Common myeloid progenitor, CD34-positive (primary cell): ENCODE results near the gene REXO1.

Source experiments
- CTCF ChIA-PET: fragments of 350-600 bp; sonication (Branson Sonifier 250); formaldehyde crosslinking; loops from one replicate; lab custom pipeline; 2021; ENCODE audit warnings: antibody characterized with exemption; lab: Charles Lee
- POLR2A ChIA-PET: fragments of 350-600 bp; sonication (Branson Sonifier 250); formaldehyde crosslinking; loops from one replicate; lab custom pipeline; 2021; ENCODE audit warnings: antibody characterized with exemption; lab: Charles Lee
- DNase-seq, 3 donors: peaks; one replicate each; pipeline versions ENCODE4 v3.0.0 to v3.0.0-alpha.2; 2013
- H3K27ac ChIP-seq, 2 experiments: 1 replicate in 1 of 2; 2 replicates in 1 of 2; pipeline ENCODE4 v1.7.0; 2013; ENCODE audit warnings: inconsistent platforms in 2 of 2, low read length in 2 of 2, mild to moderate bottlenecking in 2 of 2, low read depth in 1 of 2, moderate library complexity in 1 of 2; ENCODE audit not compliant: severe bottlenecking in 2 of 2, insufficient read depth in 1 of 2, poor library complexity in 1 of 2
- H3K27me3 ChIP-seq, 5 experiments: replicated peaks in 2 of 5; 1 replicate in 3 of 5; 2 replicates in 2 of 5; pipeline versions ENCODE4 v1.6.1 to v1.7.0; 2013; ENCODE audit warnings: low read length in 4 of 5, mild to moderate bottlenecking in 2 of 5, moderate library complexity in 2 of 5, inconsistent platforms in 1 of 5; ENCODE audit not compliant: insufficient read depth in 5 of 5, control insufficient read depth in 4 of 5
- H3K36me3 ChIP-seq, 4 experiments: 1 replicate in 2 of 4; 2 replicates in 2 of 4; pipeline versions ENCODE4 v1.6.1 to v1.7.0; 2013; ENCODE audit warnings: low read length in 3 of 4, control low read depth in 1 of 4, mild to moderate bottlenecking in 1 of 4; ENCODE audit not compliant: control insufficient read depth in 4 of 4, insufficient read depth in 4 of 4
- H3K4me1 ChIP-seq, 4 experiments: 1 replicate in 3 of 4; 2 replicates in 1 of 4; pipeline versions ENCODE4 v1.6.1 to v1.7.1; 2013; ENCODE audit warnings: low read length in 3 of 4, mild to moderate bottlenecking in 3 of 4, control low read depth in 1 of 4, inconsistent platforms in 1 of 4, moderate library complexity in 1 of 4; ENCODE audit not compliant: control insufficient read depth in 4 of 4, insufficient read depth in 4 of 4; ENCODE audit errors: control extremely low read depth in 1 of 4
- H3K4me3 ChIP-seq, 7 experiments: 1 replicate in 4 of 7; 2 replicates in 3 of 7; pipeline versions ENCODE4 v1.5.1 to v1.7.0; 2013; ENCODE audit warnings: mild to moderate bottlenecking in 7 of 7, low read length in 6 of 7, moderate library complexity in 6 of 7, inconsistent platforms in 2 of 7, low read depth in 2 of 7, control low read depth in 1 of 7; ENCODE audit not compliant: insufficient read depth in 4 of 7, control insufficient read depth in 1 of 7; ENCODE audit errors: extremely low read depth in 1 of 7
- H3K9me3 ChIP-seq, 5 experiments: 1 replicate in 4 of 5; 2 replicates in 1 of 5; pipeline versions ENCODE4 v1.6.1 to v1.7.1; 2013; ENCODE audit warnings: low read length in 4 of 5, mild to moderate bottlenecking in 2 of 5, inconsistent platforms in 1 of 5, low read depth in 1 of 5, moderate library complexity in 1 of 5; ENCODE audit not compliant: control insufficient read depth in 4 of 5, insufficient read depth in 2 of 5; ENCODE audit errors: control extremely low read depth in 1 of 5
- WGBS: methylation state at CpG from one replicate; pipeline ENCODE4 v1.1.5; 2013; ENCODE audit not compliant: insufficient coverage; 5-methylcytosine and 5-hydroxymethylcytosine counted together

Gene REXO1

GRCh38 chr19:1818549-1819195 lies 29.6 kb downstream of the REXO1 start:
- Histone ChIP-seq H3K4me3 (no peak overlapping the region), H3K27me3 (no peaks in the 10 kb centered on the region), H3K36me3 (peaks cover 0 to 88% (median 64%) of the 10 kb centered on the region in 4 experiments), H3K27ac (no peak overlapping the region), H3K4me1 (peaks cover 0 to 5% (median 3%) of the 10 kb centered on the region in 4 experiments), H3K9me3 (no peaks in the 10 kb centered on the region)
- no peak for DNase-seq
- 98% methylated on average over 25 of the region's 33 CpGs for WGBS
- CTCF ChIA-PET, result interaction anchor here (1.1 to 1.8 kb wide), 2 partner anchors 12 to 19 kb away, joined by 4 to 5 read pairs; no protein-coding TSS in a partner anchor
- POLR2A ChIA-PET, result no interaction called here

GRCh38 chr19:1817553-1818179 lies 30.6 kb downstream of the REXO1 start:
- Histone ChIP-seq H3K36me3 (peaks cover 0 to 78% (median 55%) of the 10 kb centered on the region in 4 experiments), H3K27ac (no peak overlapping the region), H3K9me3 (no peaks in the 10 kb centered on the region), H3K4me3 (no peak overlapping the region), H3K4me1 (peaks cover 0 to 15% (median 13%) of the 10 kb centered on the region in 4 experiments), H3K27me3 (no peaks in the 10 kb centered on the region)
- CTCF ChIA-PET, result interaction anchor here (1.1 to 1.8 kb wide), 2 partner anchors 13 to 20 kb away, joined by 4 to 5 read pairs; no protein-coding TSS in a partner anchor
- POLR2A ChIA-PET, result no interaction called here
- no peak for DNase-seq
- WGBS, result 98% methylated on average over 18 of the region's 25 CpGs

- CTCF ChIA-PET, result no interaction called here
- 97% methylated on average over 28 of the region's 36 CpGs for WGBS
Measured at GRCh38 chr19:1816530-1817298, 31.6 kb downstream of the REXO1 start.

GRCh38 chr19:1815605-1816529 lies 32.4 kb downstream of the REXO1 start:
- no peak overlapping the region for H3K27ac ChIP-seq
- H3K36me3 ChIP-seq, result peaks cover 0 to 63% (median 40%) of the 10 kb centered on the region in 4 experiments
- DNase-seq, result no peak
- no peaks in the 10 kb centered on the region for H3K27me3 ChIP-seq
- peaks cover 0 to 25% (median 22%) of the 10 kb centered on the region in 4 experiments for H3K4me1 ChIP-seq
- 98% methylated on average over 50 of the region's 61 CpGs for WGBS
- H3K9me3 ChIP-seq, result no peaks in the 10 kb centered on the region
- ChIA-PET CTCF (interaction anchor here (1.2 to 2.5 kb wide), 3 partner anchors 10 to 28 kb away, joined by 4 to 17 read pairs (median 14); no protein-coding TSS in a partner anchor), POLR2A (no interaction called here)
- H3K4me3 ChIP-seq, result no peak overlapping the region

More at GRCh38 chr19:1816530-1817298, 31.6 kb downstream of the REXO1 start:
- POLR2A ChIA-PET, result no interaction called here
- H3K9me3 ChIP-seq, result no peaks in the 10 kb centered on the region
- no peak overlapping the region for H3K27ac ChIP-seq
- H3K4me3 ChIP-seq, result no peak overlapping the region
- DNase-seq, result no peak
- H3K36me3 ChIP-seq, result peaks cover 0 to 69% (median 46%) of the 10 kb centered on the region in 4 experiments
- H3K4me1 ChIP-seq, result peaks cover 0 to 20% (median 17%) of the 10 kb centered on the region in 4 experiments
- no peaks in the 10 kb centered on the region for H3K27me3 ChIP-seq

- DNase-seq, result no peak
- CTCF ChIA-PET, result interaction anchor here (0.8 to 2.5 kb wide), 6 partner anchors 9 to 142 kb away, joined by 4 to 17 read pairs (median 4); no protein-coding TSS in a partner anchor
- POLR2A ChIA-PET, result interaction anchor here (0.6 kb wide), 1 partner anchor 337 kb away, joined by 3 read pairs; no protein-coding TSS in a partner anchor
Measured at GRCh38 chr19:1814833-1815604, 33.3 kb downstream of the REXO1 start.

More at GRCh38 chr19:1814833-1815604, 33.3 kb downstream of the REXO1 start:
- no peak overlapping the region for H3K27ac ChIP-seq
- H3K4me3 ChIP-seq, result no peak overlapping the region
- H3K4me1 ChIP-seq, result peaks cover 0 to 25% (median 22%) of the 10 kb centered on the region in 4 experiments
- H3K9me3 ChIP-seq, result no peaks in the 10 kb centered on the region
- peaks cover 0 to 57% (median 35%) of the 10 kb centered on the region in 4 experiments for H3K36me3 ChIP-seq
- WGBS, result 97% methylated on average over 17 of the region's 26 CpGs
- H3K27me3 ChIP-seq, result no peaks in the 10 kb centered on the region
